ENCODE results near the gene STAT6. TPM values are rescaled to one million over a fixed set of nuclear protein-coding genes. Genes with fewer than 3 reads are reported as not detected.

STAT6 gene
- total and polyA plus RNA-seq, 2 donors, result 70.2 to 236 TPM

DNA sequence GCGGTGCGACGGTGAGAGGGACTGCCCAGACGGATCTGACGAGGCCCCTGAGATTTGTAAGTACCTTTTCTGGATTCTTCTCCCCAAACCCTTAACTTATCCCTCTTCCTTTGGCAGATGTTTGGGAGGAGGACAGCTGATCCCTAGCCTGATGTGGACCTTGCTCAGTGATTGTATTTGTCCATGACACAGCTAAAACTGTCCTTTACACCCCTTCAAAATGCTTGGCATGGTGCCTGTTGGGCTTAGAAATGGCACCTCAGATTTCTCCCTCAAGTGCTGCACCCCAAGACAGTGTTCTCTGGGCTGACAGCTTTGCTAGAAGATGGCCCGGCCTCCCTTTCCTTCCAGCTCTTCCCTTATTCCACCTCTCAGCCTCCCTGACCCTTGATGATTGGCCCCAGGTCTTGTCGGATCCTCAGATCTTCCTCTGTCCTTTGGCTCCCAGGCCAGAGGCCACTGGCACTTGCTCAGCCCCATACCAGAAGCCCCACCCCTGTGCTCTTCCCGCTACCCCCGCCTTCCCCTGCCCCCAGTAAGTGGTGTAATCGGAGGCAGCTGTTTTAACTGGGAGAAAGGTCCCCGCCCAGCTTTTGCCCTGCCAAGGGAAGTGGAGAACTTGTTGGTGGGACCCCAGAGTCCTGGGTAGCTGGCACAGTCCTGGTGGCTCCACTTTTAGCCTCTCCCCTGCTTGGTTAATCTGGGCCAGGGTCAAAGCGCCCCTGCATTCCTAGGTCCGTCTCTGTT, 27.5 kb upstream of the STAT6 start:
- 94% methylated on average over 13 of the region's 13 CpGs for WGBS
- Histone ChIP-seq H3K27me3 (ENCODE audit: control insufficient read depth in 2 of 2, insufficient read depth in 1 of 2, low read length in 1 of 2) (peaks cover 0 to 5% of the 10 kb centered on the region in 2 donors), H3K4me3 (ENCODE audit: low read length in 2 of 2) (no peak overlapping the region), H3K36me3 (ENCODE audit: control insufficient read depth in 2 of 2, insufficient read depth in 2 of 2, low read length in 1 of 2) (no peaks in the 10 kb centered on the region), H3K27ac (ENCODE audit: low read depth in 1 of 2, low read length in 1 of 2) (no peak overlapping the region), H3K9me3 (ENCODE audit: control insufficient read depth in 2 of 2, insufficient read depth in 1 of 2, low read length in 1 of 2) (no peaks in the 10 kb centered on the region), H3K4me1 (ENCODE audit: control insufficient read depth in 2 of 2, insufficient read depth in 2 of 2, low read length in 2 of 2) (peaks cover 10 to 15% of the 10 kb centered on the region in 2 donors)
- no peak for DNase-seq (ENCODE audit: low read depth in 6 of 9, low spot score in 9 of 9)

DNA sequence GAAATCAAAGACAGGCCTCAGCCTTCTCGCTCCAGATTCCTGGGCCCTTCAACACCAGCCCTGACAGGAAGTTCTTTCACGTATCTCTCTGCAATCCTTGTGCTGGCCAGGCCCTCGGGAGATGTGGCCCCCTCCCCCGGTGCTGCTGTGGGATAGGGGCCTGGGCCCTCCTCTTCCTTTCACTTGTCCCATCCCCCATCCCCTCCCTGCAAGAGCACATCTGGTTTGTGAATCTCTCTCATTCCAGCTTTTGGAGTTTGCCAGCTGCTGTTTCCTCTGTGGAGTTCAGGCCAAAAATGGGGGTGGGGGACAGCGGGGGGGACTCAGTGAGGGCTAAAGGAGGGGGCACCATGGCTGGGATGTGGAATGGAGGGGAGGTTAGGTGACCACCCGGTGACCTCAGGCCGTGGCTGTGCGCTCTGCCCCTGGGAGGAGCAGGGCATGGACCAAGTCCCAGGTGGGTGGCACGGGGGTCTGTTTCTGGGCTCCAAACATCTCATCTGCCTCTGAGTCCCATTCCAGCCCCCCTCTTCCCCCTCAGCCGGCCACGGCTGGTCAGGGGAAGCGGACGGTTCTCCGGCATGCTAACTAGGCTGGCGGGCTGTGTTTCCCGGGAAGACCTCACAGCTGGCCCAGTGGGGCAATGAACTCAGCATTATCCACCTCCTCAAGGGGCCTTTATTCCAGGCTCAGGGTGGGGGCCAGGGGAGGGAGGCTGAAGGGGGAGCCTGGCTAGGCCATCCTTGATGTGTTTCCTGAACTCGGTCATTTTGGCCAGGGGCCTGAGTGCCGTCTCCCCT, 24.6 kb upstream of the STAT6 start:
- H3K9me3 ChIP-seq (ENCODE audit: control insufficient read depth in 2 of 2, insufficient read depth in 1 of 2, low read length in 1 of 2), result no peaks in the 10 kb centered on the region
- H3K36me3 ChIP-seq (ENCODE audit: control insufficient read depth in 2 of 2, insufficient read depth in 2 of 2, low read length in 1 of 2), result no peaks in the 10 kb centered on the region
- WGBS, result 89% methylated on average over 18 of the region's 18 CpGs
- DNase-seq (ENCODE audit: low read depth in 6 of 9, low spot score in 9 of 9), result no peak
- no peak overlapping the region for H3K27ac ChIP-seq (ENCODE audit: low read depth in 1 of 2, low read length in 1 of 2)
- peaks cover 2 to 33% of the 10 kb centered on the region in 2 donors for H3K27me3 ChIP-seq (ENCODE audit: control insufficient read depth in 2 of 2, insufficient read depth in 1 of 2, low read length in 1 of 2)
- H3K4me3 ChIP-seq (ENCODE audit: low read length in 2 of 2), result no peak overlapping the region
- no peaks in the 10 kb centered on the region for H3K4me1 ChIP-seq (ENCODE audit: control insufficient read depth in 2 of 2, insufficient read depth in 2 of 2, low read length in 2 of 2)

DNA sequence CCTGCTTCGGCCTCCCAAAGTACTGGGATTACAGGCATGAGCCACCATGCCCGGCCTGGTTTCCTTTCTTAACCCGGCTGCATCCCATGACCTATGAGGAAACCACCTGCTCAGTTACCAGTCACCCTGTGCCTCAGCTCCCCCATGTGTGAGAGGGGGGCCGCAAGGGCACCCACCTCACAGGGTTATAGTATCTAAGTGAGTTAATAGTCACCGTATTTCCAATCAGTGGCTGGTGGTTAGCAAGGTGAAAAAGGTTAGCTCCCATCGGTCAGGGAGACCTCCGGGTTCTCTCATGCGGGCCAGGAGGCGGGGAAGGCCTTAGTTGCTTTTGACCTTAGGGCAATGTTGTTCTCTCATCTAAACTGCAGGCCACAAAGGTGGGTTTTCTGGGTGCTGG, 23.8 kb upstream of the STAT6 start:
- H3K27ac ChIP-seq (ENCODE audit: low read depth in 1 of 2, low read length in 1 of 2), result no peak overlapping the region
- WGBS, result 96% methylated on average over 9 of the region's 9 CpGs
- no peak for DNase-seq (ENCODE audit: low read depth in 6 of 9, low spot score in 9 of 9)

DNA sequence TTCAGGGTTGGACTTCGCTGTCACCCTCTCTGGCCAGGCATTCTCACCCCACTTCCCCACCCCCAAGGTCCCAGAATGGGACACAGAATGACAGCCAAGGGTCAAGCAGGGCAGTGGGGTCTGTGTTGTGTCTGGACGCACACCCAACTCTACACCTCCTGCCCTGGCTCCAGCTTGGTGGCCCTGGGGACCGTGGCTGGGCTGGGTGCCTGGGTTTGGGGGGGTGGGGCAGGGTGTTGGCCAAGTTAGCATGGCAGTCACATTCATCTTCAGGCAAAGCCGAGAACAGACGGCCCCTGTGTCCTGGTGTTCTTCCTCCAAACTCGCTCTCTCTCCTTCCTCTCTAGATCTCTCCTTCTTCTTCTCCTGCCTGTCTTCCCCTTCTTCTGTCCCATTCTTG, 22.8 kb upstream of the STAT6 start:
- Histone ChIP-seq H3K4me1 (ENCODE audit: control insufficient read depth in 2 of 2, insufficient read depth in 2 of 2, low read length in 2 of 2) (peaks cover under 1 to 5% of the 10 kb centered on the region in 2 donors), H3K9me3 (ENCODE audit: control insufficient read depth in 2 of 2, insufficient read depth in 1 of 2, low read length in 1 of 2) (no peaks in the 10 kb centered on the region), H3K27me3 (ENCODE audit: control insufficient read depth in 2 of 2, insufficient read depth in 1 of 2, low read length in 1 of 2) (peaks cover 20 to 51% of the 10 kb centered on the region in 2 donors), H3K4me3 (ENCODE audit: low read length in 2 of 2) (no peak overlapping the region), H3K27ac (ENCODE audit: low read depth in 1 of 2, low read length in 1 of 2) (no peak overlapping the region), H3K36me3 (ENCODE audit: control insufficient read depth in 2 of 2, insufficient read depth in 2 of 2, low read length in 1 of 2) (no peaks in the 10 kb centered on the region)
- 92% methylated on average over 6 of the region's 6 CpGs for WGBS
- DNase-seq (ENCODE audit: low read depth in 6 of 9, low spot score in 9 of 9), result no peak

More for the DNA sequence above, 23.8 kb upstream of the STAT6 start:
- no peaks in the 10 kb centered on the region for H3K36me3 ChIP-seq (ENCODE audit: control insufficient read depth in 2 of 2, insufficient read depth in 2 of 2, low read length in 1 of 2)
- H3K4me1 ChIP-seq (ENCODE audit: control insufficient read depth in 2 of 2, insufficient read depth in 2 of 2, low read length in 2 of 2), result no peaks in the 10 kb centered on the region
- H3K4me3 ChIP-seq (ENCODE audit: low read length in 2 of 2), result no peak overlapping the region
- peaks cover 10 to 41% of the 10 kb centered on the region in 2 donors for H3K27me3 ChIP-seq (ENCODE audit: control insufficient read depth in 2 of 2, insufficient read depth in 1 of 2, low read length in 1 of 2)
- no peaks in the 10 kb centered on the region for H3K9me3 ChIP-seq (ENCODE audit: control insufficient read depth in 2 of 2, insufficient read depth in 1 of 2, low read length in 1 of 2)

DNA sequence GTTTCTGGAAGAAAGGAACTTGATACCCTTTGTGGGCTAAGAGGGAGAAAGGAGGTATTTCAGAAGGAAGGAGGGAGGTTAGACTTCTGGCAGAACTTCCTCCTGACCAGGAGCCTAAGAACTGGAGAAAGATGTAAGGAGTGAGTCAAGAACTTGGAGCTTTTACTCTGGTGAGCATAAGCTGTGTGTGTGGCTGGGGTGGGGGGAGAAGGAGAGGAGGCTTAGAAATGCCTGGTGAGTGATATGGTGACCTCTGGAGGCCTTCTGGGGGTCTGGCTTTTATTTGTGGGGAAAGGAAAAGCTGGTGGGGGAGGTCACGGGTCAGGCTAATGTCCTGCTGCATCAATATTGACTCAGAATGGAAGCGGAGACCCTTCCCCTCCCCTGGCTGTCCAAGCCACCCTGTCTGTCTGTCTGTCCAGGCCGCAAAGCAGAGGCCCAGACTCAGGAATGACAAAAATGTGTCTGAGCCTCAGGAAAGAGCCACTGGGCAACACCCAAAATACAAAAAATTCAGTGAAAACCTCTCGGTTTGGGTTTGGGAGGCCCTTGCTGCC, 21.9 kb upstream of the STAT6 start:
- H3K4me1 ChIP-seq (ENCODE audit: control insufficient read depth in 2 of 2, insufficient read depth in 2 of 2, low read length in 2 of 2), result peaks cover 4 to 10% of the 10 kb centered on the region in 2 donors
- H3K36me3 ChIP-seq (ENCODE audit: control insufficient read depth in 2 of 2, insufficient read depth in 2 of 2, low read length in 1 of 2), result no peaks in the 10 kb centered on the region
- 92% methylated on average over 4 of the region's 4 CpGs for WGBS
- H3K27me3 ChIP-seq (ENCODE audit: control insufficient read depth in 2 of 2, insufficient read depth in 1 of 2, low read length in 1 of 2), result peaks cover 25 to 59% of the 10 kb centered on the region in 2 donors
- DNase-seq (ENCODE audit: low read depth in 6 of 9, low spot score in 9 of 9), result no peak
- H3K9me3 ChIP-seq (ENCODE audit: control insufficient read depth in 2 of 2, insufficient read depth in 1 of 2, low read length in 1 of 2), result no peaks in the 10 kb centered on the region
- no peak overlapping the region for H3K4me3 ChIP-seq (ENCODE audit: low read length in 2 of 2)
- no peak overlapping the region for H3K27ac ChIP-seq (ENCODE audit: low read depth in 1 of 2, low read length in 1 of 2)

DNA sequence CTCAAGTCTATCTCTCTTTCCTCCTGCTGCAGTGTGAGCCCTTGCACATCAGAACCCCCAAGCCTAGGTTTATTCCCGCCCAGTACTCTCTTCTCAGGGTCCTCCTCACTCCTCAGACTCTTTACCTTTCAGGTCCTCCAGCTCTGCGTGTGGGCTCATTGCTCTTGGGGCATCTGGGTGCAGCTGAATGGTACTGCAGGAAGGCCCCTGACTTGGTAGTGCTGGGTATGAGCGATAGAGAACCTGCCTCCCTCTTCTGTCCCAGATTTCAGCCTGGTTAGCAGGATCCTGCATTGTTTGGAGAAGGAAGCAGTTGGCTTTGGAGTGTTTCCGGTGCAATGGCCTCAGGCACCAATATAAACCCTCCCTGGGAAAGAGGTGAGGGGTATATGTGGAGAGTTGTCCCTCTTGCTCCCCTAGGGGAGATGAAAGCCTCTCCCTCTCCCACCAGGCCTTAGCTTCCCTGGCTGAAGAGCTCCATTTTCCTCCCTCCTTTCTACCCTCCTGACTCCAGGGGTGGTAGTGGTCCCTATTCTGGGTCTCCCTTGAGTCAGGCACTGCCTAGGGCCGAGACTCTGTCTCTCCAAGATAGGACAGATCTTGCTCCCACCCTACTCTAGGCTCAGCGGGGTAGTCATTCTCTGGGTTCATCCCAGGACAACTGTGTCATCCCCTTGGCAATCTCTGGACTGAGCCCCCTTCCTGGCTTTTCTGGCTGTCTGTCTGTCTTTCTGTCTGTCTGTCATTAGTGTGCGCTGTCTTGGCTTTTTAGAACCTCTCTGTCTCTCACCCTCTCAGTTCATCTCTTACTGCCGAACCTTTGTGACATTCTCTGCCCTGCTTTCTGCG, 21.0 kb upstream of the STAT6 start:
- Histone ChIP-seq H3K4me1 (ENCODE audit: control insufficient read depth in 2 of 2, insufficient read depth in 2 of 2, low read length in 2 of 2) (peaks cover 9 to 20% of the 10 kb centered on the region in 2 donors), H3K27me3 (ENCODE audit: control insufficient read depth in 2 of 2, insufficient read depth in 1 of 2, low read length in 1 of 2) (peaks cover 35 to 69% of the 10 kb centered on the region in 2 donors), H3K27ac (ENCODE audit: low read depth in 1 of 2, low read length in 1 of 2) (no peak overlapping the region), H3K4me3 (ENCODE audit: low read length in 2 of 2) (no peak overlapping the region), H3K36me3 (ENCODE audit: control insufficient read depth in 2 of 2, insufficient read depth in 2 of 2, low read length in 1 of 2) (no peaks in the 10 kb centered on the region), H3K9me3 (ENCODE audit: control insufficient read depth in 2 of 2, insufficient read depth in 1 of 2, low read length in 1 of 2) (no peaks in the 10 kb centered on the region)
- 88% methylated on average over 9 of the region's 9 CpGs for WGBS
- no peak for DNase-seq (ENCODE audit: low read depth in 6 of 9, low spot score in 9 of 9)

DNA sequence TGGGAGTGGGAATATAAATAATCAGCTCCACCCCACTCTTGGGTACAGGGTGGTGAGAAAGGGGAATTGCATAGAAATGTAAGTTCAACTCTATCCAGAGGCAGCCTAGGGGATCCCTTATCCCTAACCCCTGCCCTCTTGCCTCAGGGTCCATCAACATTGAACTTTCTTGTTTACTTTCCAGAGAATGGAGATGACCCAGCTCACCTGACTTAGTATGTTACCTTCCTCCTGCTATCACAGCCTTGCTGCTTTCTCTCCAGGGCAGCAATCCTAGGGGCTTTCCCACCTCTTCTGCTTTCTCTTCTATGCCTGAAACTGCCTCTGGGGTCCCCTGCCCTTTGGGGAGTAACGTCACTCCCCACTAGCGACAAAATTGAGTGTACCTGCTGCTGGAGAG, 19.8 kb upstream of the STAT6 start:
- Histone ChIP-seq H3K27ac (ENCODE audit: low read depth in 1 of 2, low read length in 1 of 2) (no peak overlapping the region), H3K27me3 (ENCODE audit: control insufficient read depth in 2 of 2, insufficient read depth in 1 of 2, low read length in 1 of 2) (peaks cover 45 to 81% of the 10 kb centered on the region in 2 donors), H3K9me3 (ENCODE audit: control insufficient read depth in 2 of 2, insufficient read depth in 1 of 2, low read length in 1 of 2) (no peaks in the 10 kb centered on the region), H3K36me3 (ENCODE audit: control insufficient read depth in 2 of 2, insufficient read depth in 2 of 2, low read length in 1 of 2) (no peaks in the 10 kb centered on the region), H3K4me3 (ENCODE audit: low read length in 2 of 2) (no peak overlapping the region), H3K4me1 (ENCODE audit: control insufficient read depth in 2 of 2, insufficient read depth in 2 of 2, low read length in 2 of 2) (peaks cover 9 to 28% of the 10 kb centered on the region in 2 donors)
- DNase-seq (ENCODE audit: low read depth in 6 of 9, low spot score in 9 of 9), result no peak
- WGBS, result 89% methylated on average over 2 of the region's 2 CpGs

DNA sequence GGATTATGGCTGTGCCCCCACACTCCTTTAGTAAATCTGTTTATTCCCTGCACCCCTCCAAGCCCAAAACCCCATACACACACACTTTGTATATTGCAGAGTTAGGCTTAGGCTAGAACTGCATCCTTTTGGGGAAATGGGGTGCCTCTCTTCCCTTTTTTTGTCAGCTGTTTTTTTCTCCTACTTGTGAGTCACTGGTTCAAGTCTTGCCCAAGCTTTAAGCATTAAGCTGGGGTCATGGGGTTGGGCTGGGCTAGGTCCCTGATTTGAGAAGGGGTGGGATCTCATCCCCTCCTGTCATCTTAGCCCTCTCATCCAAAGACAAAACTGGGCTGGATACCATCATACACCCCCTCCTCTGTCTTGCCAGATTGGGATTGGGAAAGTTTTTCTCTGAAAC, 18.7 kb upstream of the STAT6 start:
- peaks cover 9 to 28% of the 10 kb centered on the region in 2 donors for H3K4me1 ChIP-seq (ENCODE audit: control insufficient read depth in 2 of 2, insufficient read depth in 2 of 2, low read length in 2 of 2)
- no peak for DNase-seq (ENCODE audit: low read depth in 6 of 9, low spot score in 9 of 9)

More for the DNA sequence above, 18.7 kb upstream of the STAT6 start:
- peaks cover 45 to 91% of the 10 kb centered on the region in 2 donors for H3K27me3 ChIP-seq (ENCODE audit: control insufficient read depth in 2 of 2, insufficient read depth in 1 of 2, low read length in 1 of 2)
- no peaks in the 10 kb centered on the region for H3K36me3 ChIP-seq (ENCODE audit: control insufficient read depth in 2 of 2, insufficient read depth in 2 of 2, low read length in 1 of 2)
- H3K9me3 ChIP-seq (ENCODE audit: control insufficient read depth in 2 of 2, insufficient read depth in 1 of 2, low read length in 1 of 2), result no peaks in the 10 kb centered on the region
- H3K27ac ChIP-seq (ENCODE audit: low read depth in 1 of 2, low read length in 1 of 2), result no peak overlapping the region
- H3K4me3 ChIP-seq (ENCODE audit: low read length in 2 of 2), result no peak overlapping the region

All from thymus (tissue), 11 donors.